ENCODE data around the gene ABHD10.

The ABHD10 gene

DNA sequence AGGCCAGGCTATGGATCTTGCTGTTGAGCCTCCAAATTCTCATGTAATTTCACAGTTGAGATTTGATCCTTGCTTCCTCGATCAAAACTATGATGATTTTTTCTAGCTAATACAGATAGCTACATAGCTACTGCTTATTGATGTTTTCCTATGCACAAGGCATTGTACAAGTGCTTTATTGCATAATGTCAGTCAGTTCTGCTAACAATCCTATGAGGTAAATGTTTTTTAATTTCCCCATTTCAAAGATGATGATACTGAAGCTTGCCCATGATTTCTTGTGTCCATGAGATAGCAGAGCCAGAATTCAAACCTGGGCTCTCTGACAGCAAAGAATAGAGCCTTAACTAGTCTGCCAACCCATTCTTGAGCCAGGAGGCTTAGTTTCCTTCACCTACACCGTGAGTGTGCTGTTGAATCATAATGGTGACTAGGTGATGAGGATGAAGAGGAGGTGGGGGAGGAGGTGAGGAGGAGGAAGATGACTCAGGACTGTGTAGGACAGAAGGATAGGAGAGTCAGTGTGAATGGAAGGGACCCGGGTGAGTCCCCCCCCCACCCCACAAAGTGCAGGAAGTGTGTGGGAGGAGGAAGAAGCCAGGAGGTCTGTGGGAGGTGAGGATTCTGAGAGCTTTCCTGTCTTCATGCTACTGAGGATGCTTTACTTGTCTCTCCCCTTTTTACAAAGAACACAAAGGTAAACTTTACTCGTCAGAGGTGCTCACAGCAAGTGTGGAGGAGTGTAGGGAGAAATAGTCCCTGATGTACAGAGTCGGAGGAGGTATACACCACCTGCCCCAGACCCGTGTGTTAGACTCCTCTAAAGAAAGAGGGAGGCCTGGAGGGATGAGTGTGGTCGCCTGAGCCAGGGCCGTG lies 23.5 kb downstream of the ABHD10 start:
- DNase-seq: no peak

DNA sequence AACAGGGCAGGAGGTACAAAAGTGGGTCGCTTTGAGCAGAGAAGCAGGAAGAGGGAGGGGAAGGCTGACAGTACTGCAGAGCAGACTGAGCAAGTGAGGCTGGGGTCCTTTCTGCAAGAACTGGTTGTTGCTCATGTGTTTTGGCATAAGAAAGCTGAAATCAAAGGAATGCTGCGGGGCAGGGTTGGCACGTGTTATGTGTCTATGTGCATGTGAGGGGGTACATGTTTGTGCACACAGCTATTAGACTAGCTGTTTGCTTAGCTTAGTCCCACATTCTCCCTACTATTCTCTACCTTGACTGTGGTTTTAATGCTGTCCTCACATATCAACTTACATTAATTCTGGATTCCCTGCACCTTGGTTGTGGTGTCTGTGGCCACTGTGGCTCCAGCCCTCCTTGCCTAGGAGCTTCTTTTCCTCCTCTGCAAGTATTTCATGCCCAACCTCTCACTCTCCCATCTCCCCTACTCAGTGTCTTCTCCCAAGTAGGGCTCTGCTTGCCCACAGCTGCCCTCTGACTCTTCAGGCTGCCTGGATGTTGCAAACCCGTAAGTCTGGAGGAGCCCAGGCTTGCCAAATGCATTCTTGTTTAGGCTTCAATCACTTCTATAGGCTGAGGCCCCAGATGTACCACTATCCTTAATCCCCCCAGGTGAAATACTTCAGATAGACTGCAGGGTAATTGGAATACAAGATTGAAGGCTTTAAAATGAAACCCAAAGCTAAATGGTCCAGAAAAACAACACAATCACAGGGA lies 24.7 kb downstream of the ABHD10 start:
- DNase-seq: no peak

DNA sequence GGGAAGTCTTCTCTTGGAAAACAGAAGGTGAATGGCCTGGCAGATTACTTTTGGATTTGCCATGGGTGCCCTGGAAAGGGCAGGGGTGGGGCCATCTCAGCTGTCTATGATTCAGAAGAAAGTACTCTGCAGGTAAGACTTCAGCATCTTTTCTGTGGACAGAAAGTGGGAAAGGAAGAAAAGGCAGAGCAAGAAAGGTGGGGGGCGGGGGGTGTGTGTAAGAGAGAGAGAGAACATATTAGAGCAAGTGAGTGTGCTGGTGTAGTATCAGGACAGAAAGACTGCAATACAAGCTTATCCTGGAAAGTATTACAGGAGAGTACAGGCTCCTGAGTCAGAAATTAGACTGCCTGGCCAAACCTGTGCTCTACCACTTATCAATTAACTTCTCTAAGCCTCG lies 25.4 kb downstream of the ABHD10 start:
- no peak for DNase-seq

DNA sequence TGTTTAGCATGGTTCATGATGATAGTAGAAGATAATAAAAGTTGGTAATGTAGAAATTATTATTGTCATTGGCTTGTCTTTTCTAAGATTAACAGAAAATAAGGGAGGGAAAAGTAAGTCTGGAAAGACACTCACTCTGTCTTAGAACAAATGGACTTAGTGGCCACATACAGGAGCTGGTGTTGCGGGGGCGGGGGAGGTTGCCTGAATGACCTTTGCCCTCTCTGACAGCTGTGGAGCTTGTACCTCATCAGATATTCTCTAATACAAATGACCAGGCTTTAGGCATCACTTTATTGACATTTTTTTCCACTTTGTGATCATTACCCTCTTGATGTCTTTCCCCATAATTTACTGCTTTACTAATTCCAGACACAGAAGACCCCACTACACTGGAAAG lies 25.8 kb downstream of the ABHD10 start:
- no peak for DNase-seq

DNA sequence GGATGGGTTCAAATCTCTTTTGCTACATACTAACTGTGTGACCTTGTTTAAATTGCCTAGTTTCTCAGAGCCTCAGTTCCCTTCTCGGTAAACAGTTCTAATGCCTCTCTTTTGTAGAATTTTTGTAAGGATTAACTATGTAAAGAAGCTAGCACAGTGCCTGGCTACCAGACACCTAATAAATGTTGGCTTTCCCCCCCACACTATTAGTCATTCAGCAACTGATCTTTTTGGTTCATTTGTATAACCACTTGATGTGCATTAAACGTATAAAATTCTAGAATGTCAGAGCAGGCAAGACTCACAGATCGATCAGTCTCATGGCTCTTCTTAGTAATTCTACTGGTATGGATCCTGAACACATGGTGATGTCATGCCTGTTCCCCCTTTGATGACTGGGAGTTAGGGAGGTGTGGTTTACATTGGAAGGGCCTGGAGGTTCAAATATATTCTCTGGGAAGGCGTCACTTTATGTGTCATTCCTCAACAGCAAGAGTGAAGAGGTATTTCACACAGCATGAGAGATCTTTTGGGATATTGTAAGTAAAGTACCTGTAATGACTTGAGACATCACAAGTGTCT lies 26.4 kb downstream of the ABHD10 start:
- no peak for DNase-seq

DNA sequence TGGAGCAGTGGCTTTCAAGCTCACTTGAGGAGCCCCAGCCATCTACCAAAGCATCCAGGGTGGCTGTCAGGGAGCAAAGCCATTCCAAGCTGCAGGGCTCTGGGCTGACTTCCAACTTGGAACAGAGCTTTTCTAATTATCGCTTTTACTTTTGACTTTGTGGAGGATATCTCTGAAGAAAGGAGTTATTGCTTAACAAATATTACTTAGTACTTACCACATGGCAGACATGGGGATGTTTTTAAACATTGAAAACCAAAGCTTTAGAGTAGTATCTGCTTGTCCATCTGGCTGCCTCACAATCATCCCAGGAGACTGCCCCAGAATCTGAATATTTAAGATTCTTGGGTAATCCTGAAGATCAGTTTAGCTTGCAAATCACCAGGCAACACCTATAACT lies 28.8 kb downstream of the ABHD10 start:
- no peak for DNase-seq

DNA sequence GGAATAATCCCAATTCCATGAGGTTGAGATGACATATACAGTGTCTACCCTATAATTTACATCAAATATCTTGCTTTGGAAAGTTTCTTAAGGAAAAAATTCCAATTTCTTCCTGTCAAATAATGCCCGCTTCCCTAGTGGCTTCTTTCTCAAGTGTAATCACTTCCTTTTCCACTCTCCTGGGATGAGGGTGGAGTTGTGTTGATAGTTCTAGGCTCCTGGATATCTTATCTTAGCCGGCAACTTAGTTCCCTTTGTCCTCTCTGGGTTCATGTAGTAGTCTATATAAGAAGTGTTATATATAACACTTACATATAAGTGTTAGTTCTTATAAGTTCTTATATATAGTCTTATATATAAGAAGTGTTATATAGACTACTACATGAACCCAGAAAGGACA lies 30.8 kb downstream of the ABHD10 start:
- DNase-seq: no peak

DNA sequence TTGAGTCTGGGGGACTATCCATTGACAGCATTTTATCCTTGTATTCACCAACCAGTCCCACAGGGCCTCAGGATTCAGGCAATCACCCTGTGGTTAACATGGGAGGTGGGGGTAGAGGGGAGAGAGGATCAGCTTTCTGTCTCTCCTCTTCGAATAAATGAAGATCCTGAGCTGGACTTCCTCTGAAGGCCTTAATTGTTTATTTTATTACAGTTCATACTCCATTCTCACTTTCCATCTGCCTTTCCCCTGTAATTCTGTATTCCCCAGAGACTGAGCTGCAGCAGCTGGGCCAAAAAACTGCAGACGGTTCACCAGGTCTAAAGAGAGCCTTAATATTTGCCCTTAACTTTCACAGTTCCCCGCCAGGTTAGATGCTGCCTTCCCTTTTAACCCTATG lies 31.8 kb downstream of the ABHD10 start:
- peak; percentile 88 for DNase-seq

DNA sequence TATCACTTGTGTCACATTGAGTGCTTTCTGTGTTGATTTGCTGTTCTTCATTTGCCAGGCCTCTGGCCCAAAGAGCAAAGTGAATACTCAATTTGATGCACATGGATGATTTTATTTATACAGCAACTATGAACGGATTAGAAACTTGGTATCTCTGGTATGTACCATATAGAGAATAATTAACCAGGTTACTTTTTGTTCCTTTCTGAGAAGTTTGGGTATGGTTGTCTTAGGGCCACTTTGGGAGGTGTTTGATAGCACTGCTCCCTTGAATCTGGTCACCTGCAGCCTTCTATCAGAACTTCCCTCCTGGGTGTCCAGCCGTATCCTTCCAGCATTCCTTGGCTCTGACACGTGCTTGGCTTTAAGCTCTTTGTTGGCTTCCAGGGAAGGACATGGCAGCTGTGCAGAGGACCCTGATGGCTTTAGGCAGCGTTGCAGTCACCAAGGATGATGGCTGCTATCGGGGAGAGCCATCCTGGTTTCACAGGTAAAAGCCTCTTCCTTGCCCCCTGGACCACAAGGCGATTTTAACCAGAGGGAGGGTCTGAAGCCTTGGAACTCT lies 32.6 kb downstream of the ABHD10 start:
- DNase-seq: no peak

DNA sequence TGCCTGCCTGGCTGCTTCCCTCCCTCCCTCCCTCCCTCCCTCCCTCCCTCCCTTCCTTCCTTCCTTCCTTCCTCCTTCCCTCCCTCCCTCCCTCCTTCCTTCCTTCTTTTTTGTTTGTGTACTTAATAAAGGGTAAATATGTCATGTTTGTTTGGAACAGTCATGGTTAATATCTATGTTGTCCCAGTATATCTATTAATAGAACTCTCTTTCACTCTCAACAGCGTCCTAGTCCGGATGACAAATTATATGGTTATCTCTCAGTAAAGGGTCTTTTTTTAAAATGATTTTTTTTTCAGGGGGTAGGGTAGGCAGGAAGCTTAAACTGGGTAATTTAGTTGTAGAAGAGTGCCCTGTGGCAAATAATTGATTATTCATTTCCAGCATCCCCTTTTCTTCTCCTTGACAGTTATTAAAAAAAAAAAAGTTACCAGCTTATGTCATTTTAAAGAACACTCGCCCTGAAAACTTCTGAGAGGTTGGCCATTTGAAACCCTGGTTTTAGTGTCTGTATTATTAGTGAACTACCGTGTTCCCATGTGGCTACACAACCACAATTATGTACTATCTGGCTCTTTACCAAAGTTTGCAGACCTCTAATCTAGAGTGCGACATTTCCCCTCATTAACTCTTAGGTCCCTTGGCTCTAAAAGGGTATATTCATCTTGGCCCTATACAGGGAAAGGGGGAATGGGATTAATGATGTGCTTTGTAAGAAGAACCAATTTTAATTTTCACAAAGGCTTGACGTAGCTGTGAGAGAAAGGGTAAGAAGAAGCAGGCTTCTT lies 33.6 kb downstream of the ABHD10 start:
- DNase-seq: peak; percentile 84

DNA sequence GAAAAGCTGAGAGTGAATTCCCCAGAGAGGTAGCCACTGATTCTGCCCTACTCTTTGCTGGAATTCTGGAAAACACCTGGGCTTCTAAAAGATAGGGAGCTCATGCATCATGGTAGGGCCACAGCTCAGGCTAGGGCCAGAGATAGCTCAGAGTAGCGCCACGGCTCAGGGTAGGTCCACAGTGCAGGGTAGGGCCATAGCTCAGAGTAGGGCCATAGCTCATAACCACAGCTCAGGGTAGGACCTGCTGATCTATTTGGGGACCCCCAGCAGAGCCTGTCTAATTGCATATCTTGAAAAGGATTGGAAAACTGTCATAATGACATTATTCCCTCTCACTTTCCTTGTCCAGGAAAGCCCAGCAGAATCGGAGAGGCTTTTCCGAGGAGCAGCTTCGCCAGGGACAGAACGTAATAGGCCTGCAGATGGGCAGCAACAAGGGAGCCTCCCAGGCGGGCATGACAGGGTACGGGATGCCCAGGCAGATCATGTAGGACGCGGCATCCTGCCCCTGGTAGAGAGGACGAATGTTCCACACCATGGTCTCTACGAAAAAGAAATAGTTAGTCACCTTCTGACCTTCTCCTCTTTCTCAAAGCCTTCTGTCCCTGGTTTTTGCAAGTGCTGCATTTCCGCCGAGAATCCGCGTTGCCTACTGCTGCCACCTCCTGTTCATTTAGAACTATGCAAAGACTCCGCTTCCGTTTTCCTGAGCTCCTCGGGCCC lies 34.4 kb downstream of the ABHD10 start:
- DNase-seq: no peak

DNA sequence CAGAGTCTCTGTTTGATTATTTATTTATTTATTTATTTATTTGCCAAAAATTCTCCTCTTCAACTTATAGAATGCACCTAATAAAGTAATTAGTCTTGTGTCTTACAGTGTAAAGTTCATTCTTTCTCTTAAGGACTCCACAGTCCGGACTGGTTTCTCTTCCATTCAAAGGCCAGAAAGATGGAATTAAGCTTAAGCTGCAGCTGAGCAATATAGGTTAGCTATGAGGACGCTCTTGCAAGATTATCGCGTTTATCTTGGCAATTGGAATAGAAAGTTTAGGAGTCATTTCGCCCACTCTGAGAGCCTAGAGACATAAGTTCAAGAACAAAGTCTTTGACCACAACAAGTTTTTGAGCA lies 34.9 kb downstream of the ABHD10 start:
- DNase-seq: no peak

DNA sequence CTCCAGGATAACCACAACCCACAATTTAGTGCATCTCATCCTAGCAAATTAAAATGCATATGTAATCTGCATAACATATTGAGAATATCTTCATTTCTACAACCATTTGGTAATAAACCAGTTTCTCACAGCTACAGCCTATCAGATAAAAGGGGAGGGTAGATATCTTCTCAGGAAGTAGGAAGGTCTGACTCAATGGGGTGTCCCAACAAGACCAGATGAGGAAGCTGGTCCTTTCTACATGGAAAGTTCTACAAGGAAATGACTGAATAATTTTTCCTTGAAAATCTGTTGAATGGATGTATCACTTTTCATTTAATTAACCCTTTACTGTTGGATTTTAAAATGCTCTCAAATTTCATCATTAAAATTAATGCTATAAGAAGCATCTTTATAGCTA lies 38.3 kb downstream of the ABHD10 start:
- no peak for DNase-seq

DNA sequence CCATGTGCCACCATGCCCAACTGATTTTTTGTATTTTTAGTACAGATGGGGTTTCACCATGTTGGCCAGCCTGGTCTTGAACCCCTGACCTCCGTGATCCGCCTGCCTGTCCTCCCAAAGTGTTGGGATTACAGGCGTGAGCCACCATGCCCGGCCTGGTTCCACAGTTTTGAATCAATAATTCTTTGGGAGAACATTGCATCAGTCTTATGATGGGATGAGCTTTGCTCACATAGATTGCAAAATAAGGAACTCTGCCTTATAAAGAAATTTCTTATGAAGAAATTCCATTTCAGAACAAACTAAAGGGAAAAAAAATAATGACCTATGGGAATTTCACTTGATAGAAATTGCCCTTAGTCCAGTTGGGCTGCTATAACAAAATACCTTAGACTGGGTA lies 39.9 kb downstream of the ABHD10 start:
- DNase-seq: no peak

DNA sequence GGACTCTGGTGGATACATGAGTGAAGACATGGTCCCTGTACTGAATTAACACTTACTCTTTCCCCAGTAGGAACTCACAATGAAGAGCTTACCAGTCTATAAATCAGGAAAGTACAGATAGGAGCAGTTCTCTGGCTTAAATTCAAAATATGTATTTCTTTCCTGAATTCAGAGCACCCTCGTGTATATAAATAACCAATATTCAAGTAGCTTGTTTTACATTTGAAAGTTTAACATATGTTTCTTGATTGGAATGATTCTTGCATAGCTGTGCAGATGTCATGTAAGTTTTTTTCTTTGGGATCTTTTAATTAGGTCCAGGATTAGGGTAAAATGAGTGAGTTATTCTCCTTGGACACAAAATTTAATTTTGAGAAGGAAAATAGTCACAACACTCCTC lies 40.9 kb downstream of the ABHD10 start:
- DNase-seq: no peak

DNA sequence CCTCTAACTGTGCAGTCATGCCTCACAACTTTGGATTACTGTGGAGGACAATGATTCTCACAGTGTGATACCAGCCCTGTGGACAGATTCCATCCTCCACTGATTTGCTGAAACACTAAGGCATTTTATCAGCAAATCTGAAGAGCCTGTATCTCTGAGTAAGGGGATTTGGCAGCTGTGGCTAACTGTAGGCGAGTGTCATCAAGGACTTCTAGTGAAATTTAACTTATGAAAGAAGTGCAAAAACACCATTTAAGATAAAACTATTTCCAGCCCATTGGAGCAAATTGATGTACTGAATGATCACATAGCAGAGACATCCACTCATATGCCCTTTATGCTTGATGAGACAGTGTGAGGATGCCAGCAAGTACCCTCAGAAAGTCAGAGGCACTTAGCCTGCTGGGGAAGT lies 41.9 kb downstream of the ABHD10 start:
- no peak for DNase-seq

DNA sequence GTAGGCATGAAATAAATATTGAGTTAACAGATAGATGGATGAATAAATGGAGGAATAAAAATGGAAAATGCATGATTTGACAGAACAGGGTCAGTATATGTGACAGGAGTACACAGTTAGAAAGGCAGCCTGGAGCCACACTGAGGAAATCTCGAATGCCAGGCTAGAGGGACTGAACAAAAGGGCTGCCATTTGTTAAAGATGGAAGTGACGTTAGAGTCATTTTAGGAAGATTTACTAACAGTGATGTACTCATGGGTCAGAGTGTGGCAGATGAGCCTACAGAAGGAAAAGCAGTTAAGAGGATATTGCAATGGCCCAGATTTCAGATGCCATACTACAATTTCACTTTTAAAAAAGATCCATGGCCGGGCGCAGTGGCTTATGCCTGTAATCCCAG lies 48.3 kb downstream of the ABHD10 start:
- no peak for DNase-seq

DNA sequence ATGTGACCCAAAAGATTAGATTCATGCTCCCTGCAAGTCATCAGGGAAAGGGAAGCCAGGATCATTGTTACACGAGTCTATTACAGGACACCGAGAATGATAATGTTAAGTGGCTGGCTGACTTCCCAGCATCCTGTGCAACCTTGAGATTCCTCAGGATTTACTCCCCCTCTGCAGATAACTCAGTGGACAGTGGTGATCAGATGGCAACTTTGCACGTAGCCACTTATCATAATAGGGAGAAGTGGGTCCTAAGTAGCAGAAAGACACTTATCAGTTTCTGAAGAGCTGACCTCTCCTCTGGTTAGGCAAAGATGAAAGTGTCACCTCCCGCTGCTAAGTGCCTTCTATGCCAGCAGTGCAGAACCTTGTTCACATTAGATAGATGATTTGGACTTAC lies 49.0 kb downstream of the ABHD10 start:
- no peak for DNase-seq

DNA sequence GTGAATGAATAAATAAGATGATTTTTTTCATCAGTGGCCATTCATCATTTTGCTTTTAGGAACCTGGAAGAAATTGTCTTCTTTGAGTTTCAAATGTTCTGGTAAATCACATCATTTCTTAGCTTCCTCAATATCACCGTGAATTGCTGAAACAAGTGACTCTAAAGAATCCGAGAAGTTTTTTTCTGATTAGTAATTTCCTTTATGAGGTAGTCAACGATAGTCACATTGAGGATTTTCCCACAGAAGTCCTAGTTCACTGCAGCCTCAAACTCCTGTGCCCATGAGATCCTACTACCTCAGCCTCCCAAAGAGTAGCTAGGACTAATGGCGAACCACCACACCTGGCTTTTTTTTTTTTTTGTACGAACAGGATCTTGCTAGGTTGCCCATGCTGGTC lies 52.1 kb downstream of the ABHD10 start:
- DNase-seq: no peak

DNA sequence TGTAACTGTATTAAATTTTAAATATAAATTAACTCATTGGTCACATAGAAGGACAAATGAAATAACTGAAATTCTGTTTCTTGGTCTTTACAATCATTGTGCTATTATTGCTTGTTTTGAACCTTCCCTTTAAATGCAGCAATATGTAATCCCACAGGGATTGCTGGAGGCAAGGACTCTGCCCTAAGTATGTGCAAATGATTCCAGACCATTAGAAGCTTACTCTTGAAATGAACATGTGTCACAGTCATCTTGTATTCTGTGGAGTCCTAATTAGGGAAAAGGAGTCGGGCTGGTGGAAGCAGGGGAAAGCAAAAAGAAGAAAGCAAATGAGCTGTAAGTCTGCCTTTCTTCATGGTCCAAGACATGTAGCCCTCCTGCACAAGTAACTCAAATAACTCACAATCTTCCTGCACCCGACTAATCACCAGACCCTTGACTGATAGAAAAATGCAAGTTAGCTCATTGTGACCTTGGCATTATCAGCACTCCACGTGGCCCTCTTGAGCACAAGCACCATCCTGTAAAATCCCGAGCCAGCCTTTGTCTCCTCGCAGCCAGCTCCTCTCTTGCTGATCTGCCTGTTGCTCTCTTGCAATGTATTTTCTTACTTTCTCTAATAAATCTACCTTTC lies 53.4 kb downstream of the ABHD10 start:
- DNase-seq: no peak

DNA sequence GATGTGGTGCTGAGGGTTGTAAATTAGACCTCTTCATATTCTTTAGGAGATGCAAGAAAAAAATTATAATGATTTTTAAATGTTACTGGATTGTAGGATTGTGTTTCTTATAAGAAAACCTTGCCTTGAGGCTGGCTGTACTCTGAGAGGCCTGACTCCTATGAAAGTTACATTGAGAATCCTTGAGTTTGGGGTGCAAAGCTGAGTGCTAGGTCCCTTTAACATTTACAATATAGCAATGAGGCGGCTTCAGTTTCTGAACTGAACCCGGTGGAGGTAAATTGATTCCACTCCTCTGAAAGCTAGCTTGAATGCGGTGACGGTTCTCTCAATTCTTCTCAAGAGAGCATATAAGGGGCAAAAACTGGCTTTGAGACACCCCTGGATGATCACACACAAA lies 55.6 kb downstream of the ABHD10 start, which contains the start of gene TMPRSS7:
TSS of gene TMPRSS7 (plus strand) at position 301 of the 400 bp plus-strand sequence. CDS start 110 bp downstream, outside the sequence.
- DNase-seq: no peak

DNA sequence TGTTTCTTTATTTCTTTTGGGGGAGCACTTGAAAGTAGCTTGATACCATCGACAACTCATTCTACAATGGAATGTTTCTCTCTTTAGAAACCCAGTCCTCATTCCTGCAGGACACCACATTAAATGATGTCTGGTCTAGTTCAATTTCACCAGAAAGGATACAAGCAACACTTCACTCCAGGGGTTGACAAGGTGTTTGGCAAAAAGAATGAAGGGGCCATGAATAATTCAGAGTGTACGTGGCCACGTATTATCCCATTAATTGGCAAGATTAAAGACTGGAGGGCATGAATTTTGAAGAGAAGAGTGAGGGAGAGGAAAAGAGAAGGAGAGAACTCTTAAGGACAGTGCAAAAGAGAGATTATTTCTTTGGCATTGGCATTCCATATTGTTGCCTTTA lies 56.4 kb downstream of the ABHD10 start:
- DNase-seq: no peak

Measured in NCI-H1436 treated with DMSO at 0.1 percent for 48 hours (cell line).